GM12864 (cell line): Measurements from ENCODE around the gene CAMSAP1.

ENCODE experiments used
- DNase-seq: peaks from one replicate; pipeline ENCODE4 v3.0.0-alpha.2; 2011; ENCODE audit warnings: low read depth
- H3K4me3 ChIP-seq: 2 replicates; pipeline ENCODE4 v1.5.1; 2011; ENCODE audit warnings: mild to moderate bottlenecking, low read depth, low read length, control low read depth
- TF ChIP-seq, protein P1 (sequence below): IDR thresholded peaks from 2 replicates; pipeline ENCODE4 v1.5.1; 2011; ENCODE audit warnings: low read depth, mild to moderate bottlenecking, moderate library complexity, low read length, control low read depth, inconsistent platforms; ENCODE audit errors: missing control alignments

Gene CAMSAP1

DNA sequence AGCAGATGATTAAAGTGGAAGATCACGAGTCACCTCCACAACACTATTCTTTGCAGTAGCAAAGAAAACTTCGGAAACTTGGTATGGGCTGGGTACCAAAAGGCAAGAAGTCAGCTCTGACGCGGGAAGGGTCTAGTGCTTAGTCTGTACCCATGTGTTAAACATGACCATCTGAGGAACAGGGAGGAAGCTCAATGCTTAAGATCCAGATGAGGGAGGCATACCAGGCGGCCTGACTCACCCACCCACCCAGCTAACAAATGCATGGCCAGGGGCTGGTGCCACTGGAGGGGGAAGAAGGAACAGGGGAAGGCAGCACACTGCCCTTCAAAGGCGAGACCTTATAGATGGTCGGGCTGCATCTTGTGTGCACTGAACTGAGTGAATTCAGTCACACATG, 41.8 kb downstream of the CAMSAP1 start:
- TF ChIP-seq, protein P1, sequence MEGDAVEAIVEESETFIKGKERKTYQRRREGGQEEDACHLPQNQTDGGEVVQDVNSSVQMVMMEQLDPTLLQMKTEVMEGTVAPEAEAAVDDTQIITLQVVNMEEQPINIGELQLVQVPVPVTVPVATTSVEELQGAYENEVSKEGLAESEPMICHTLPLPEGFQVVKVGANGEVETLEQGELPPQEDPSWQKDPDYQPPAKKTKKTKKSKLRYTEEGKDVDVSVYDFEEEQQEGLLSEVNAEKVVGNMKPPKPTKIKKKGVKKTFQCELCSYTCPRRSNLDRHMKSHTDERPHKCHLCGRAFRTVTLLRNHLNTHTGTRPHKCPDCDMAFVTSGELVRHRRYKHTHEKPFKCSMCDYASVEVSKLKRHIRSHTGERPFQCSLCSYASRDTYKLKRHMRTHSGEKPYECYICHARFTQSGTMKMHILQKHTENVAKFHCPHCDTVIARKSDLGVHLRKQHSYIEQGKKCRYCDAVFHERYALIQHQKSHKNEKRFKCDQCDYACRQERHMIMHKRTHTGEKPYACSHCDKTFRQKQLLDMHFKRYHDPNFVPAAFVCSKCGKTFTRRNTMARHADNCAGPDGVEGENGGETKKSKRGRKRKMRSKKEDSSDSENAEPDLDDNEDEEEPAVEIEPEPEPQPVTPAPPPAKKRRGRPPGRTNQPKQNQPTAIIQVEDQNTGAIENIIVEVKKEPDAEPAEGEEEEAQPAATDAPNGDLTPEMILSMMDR: no peak
- no peak for DNase-seq
- no peak overlapping the region for H3K4me3 ChIP-seq

DNA sequence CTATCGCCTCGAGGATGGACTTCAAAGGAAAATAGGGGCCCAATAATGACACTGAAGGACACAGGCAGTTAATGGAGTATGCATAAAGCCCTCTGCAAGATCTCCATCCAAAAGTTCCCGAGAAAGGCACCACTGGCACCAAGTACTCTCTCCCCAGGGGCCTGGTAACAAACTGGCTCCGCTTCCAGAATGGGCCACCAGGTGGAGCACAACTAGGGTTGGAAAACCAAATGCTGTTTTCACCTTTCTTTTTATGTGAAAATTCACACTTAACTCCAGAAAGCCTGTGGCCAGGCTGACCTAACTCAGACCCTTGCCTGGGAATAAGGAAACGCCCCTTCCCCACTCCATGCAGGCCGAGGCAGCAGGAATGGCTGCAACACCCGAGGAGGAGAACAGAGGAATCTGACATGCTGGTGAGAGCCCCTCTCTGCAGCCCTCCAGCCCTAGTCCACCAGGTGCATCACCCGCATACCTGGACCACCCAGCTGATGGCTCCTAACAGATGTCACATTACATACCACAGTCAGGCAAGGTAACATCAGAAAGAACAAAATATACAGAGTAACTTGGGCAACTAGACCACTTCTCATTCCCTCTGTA, 42.8 kb downstream of the CAMSAP1 start:
- H3K4me3 ChIP-seq: no peak overlapping the region
- TF ChIP-seq, protein P1: peak; percentile 85
- DNase-seq: peak; percentile 18

DNA sequence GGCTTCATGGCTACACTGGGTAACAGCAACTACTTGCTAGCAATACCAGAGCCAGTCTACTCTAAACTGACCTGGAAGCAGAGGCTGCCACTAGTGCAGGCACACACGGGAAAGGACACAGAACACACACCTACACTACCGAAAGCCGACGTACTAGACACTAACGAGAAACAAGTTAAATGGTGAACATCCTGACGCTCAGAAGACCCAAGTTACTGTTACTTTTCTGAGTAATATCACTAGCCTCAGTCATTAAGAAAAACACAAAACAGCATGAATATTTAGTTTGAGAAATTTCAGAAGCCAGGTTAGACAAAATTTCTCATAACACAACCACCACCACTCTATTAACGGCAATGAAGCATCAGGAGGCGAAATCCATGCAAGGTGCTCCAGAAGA, 44.5 kb downstream of the CAMSAP1 start:
- no peak overlapping the region for H3K4me3 ChIP-seq
- DNase-seq: no peak
- TF ChIP-seq, protein P1: no peak

DNA sequence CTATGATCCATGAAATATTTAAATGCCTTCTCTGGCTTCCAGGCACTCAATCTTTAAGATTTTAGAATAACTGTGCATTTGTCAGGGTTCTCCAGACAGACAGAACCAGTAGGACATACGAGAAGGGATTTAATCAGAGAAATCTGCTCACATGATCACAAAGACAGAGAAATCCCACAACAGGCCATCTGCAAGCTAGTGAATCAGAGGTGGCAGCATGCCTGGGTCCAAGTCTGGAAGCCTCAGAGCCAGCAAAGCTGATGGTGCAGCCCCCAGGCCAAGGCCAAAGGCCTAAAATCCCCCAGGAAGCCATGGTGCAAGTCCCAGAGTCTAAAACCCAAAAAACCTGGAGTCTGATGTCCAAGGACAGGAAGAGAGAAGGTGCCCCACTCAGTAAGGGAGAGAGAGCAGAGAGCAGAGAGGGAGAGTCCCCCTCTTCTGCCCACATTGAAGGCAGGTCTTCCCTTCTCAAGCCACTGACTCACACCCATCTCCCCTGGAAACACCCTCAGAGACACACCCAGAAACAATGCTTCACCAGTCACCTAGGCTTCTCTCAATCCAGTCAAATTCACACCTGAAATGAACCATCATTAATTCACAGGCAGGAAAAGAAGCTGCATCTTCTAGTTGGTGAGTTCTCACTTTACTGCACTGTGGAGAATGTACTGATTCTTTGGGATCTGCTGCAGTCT, 48.7 kb downstream of the CAMSAP1 start:
- no peak for DNase-seq
- TF ChIP-seq, protein P1: no peak

DNA sequence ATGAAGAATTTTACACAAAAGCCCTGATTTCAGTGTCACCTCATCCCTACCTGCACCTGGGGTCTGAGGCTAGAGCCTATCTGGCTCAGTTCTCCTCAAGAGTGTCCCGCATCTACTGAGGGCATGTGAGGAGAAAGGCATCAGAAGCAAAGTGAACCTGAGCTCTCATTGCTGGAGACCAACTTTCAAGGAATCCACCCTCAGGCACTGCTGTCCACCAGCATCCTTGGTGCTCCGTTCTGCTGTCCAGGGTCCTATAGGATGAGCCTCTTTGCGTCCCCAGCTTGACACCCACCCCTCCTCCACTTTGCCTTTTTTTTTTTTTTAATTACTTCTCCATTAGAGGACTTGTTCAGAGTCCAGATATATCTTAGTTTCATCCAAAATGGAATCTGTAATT, 49.5 kb downstream of the CAMSAP1 start:
- H3K4me3 ChIP-seq: no peak overlapping the region
- no peak for DNase-seq
- TF ChIP-seq, protein P1: no peak

More for the DNA sequence above, 48.7 kb downstream of the CAMSAP1 start:
- H3K4me3 ChIP-seq: no peak overlapping the region

DNA sequence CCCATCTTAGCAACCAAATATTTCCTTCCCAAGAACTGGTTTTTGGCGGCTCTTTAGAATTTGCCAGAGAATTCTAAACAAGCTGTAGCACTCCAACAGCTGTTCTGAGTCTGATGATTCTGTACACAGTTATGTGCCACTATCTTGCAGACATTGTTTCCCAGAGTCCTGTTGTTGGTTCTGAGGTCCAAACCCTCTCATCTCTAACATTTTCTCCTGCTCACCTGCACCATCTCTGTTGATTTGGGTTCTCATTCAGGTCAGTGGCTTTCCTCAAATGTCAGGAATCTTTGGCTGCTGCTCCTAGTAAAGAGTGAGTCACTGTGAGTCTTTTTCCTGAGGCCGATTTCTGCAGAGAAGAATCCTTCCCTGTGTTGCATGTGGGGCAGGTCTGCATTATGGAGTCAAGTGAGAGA, 50.0 kb downstream of the CAMSAP1 start:
- TF ChIP-seq, protein P1: no peak
- no peak for DNase-seq
- no peak overlapping the region for H3K4me3 ChIP-seq

DNA sequence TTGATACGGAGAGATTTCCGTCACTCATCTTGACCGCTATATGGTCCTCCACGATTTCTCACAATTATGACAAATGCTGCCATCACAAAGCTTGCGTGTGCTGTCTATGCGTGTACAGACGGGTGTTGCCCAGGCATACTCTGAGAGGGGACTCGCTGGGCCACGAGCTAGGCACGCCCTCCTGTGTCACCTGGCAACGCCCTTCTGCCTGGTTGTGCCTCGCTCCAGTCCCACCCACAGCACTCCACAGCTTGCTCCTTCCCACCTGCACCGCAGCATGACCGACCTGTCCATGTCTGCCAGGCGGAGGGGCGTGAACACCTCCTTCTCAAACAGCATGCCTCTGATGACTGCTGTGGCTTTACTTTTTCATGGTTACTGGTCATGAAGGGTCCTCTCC, 55.6 kb downstream of the CAMSAP1 start:
- DNase-seq: no peak
- TF ChIP-seq, protein P1: no peak
- no peak overlapping the region for H3K4me3 ChIP-seq
